Femur (tissue), 1 donor: ENCODE data around the gene GAK.
"Not testable (repeated sequence)": the region's sequence is repeated elsewhere in the genome, so short reads cannot be mapped to it uniquely, and the experiment has no call there.

Source experiments
- DNase-seq: peaks from one replicate; pipeline ENCODE4 v3.0.0-alpha.2; 2017

Gene GAK

GRCh38 chr4:931960-932712 is at the start of gene GAK, which contains the start of gene TMEM175:
Gene GAK, minus strand, starts transcription at chr4:932316. Its CDS starts 129 bp downstream, at chr4:932187.
Gene TMEM175, plus strand, starts transcription at chr4:932460. Its CDS starts 15,280 bp downstream, at chr4:947740.
- DNase-seq = peak; percentile 97

- DNase-seq = no peak
These were observed 47.0 kb upstream of the GAK start for GRCh38 chr4:978957-979701.

DNA sequence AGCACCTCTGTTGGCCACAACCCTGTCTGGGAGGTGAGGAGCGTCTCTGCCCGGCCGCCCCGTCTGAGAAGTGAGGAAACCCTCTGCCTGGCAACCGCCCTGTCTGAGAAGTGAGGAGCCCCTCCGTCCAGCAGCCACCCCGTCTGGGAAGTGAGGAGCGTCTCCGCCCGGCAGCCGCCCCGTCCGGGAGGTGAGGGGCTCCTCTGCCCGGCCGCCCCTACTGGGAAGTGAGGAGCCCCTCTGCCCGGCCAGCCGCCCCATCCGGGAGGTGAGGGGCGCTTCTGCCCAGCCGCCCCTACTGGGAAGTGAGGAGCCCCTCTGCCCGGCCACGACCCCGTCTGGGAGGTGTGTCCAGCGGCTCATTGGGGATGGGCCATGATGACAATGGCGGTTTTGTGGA is 43.9 kb upstream of the GAK start:
- not testable (repeated sequence) for DNase-seq

- DNase-seq = no peak
These were observed 42.6 kb upstream of the GAK start for GRCh38 chr4:974668-975067.

- peak; percentile 94 for DNase-seq
These were observed 41.6 kb upstream of the GAK start, which contains the start of gene DGKQ for GRCh38 chr4:973431-974397. Gene DGKQ, minus strand, starts transcription at chr4:973569. Its CDS starts 87 bp downstream, at chr4:973482.

GRCh38 chr4:972651-973424 is 40.7 kb upstream of the GAK start:
- no peak for DNase-seq

- no peak for DNase-seq
These were observed 39.8 kb upstream of the GAK start for GRCh38 chr4:971666-972500.

DNA sequence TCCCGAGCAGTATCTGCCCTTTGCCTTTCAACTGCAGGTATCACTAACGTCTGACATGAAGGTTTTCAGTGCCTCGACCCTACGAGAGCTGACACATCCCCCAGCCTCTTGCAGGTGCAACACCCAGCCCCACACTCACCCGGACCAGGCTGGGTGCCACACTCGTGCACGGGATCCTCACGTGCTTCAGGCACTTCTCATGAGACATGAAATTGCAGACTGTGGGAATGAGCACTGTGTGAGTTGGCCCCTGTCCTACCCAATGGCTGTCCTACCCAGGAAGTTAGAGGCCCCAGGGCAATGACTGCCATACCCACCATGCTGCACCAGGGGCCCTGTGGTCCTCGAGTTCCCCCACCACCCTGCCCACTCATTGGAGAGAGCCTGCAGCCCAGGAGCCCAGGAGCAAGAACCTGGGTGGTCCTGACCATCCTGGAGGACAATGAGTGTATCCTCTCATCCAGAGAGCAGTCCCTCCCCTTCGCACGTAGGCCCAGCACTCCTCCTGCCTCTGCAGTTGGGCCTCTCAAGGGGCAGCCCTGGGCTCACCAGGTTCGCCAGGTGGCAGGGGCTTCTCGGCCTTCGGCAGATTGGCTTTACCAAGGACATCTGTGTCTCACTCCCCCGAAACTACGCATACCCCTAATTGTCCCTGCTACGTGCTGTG is 38.9 kb upstream of the GAK start:
- DNase-seq = no peak

- DNase-seq = no peak
These were observed 38.1 kb upstream of the GAK start for GRCh38 chr4:970046-970745.

GRCh38 chr4:968621-969394 is 36.7 kb upstream of the GAK start:
- no peak for DNase-seq

- no peak for DNase-seq
These were observed 36.1 kb upstream of the GAK start for GRCh38 chr4:968221-968620.

DNA sequence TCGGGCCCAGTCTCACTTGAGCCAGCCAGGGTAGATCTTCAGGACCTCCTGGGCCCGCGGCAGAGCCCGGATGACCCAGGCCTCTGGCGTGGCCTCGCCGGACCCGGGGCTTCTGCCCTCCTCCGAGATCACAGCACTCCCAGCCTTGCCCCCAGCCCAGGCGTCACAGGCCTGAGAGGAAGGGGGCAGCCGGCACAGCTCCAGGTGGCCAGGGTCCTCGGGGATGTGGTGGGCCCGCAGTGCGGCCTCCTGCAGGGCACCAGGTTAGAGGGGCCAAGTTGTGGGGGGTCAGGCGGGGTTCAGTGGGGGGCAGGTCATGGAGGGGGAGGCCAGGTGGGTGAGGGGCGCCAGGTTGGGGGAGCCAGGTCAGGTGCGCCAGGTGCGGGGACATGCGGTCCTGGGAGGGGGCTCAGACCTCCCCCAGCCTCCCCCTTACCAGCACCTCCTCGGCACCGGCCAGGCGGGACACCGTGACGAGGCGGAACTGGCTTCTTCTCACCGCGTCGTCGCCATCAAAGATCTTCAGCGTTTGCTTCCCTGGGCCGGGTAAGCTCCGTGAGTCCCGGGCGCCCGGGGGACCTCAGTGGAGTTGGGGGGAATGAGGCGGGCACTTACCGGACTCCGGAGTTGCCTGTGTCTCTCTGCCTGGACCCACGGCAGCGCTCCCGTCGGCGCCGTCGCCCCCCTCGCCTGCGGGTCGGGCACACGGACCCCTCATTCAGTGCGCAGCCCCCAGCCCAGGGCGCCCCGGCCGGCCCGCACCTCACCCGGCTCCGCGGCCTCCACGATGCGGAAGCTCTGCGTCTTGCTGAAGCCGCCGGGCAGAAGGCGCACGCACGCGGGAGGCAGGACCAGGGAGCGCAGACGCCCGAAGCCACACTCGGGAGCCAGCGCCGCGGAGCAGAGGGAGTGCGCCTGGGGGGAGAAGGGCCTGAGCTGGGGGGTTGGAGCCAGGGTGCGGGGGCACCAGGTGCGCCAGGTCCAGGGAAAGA is 35.3 kb upstream of the GAK start:
- DNase-seq = no peak

- DNase-seq = no peak
These were observed 34.4 kb upstream of the GAK start for GRCh38 chr4:966266-967112.

DNA sequence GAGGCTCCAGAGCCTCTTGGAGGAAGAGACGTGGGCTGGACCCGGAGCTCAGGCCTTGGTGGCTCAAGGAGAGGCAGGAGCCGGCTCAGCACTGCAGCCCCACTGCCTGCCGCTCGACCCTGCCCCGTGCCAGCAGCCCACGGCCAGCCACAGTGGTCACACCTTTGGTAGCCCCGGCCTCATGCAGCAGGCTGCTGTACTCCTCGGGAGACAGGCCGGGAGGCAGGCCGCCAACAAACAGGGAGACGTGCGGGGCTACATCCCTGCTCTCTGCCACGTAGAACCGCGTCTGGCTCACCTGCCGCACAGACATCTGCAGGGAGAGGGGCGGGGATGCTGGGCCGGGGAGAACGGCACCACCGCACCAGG is 33.6 kb upstream of the GAK start:
- DNase-seq = no peak

- DNase-seq = no peak
These were observed 33.1 kb upstream of the GAK start for GRCh38 chr4:965048-965765.

DNA sequence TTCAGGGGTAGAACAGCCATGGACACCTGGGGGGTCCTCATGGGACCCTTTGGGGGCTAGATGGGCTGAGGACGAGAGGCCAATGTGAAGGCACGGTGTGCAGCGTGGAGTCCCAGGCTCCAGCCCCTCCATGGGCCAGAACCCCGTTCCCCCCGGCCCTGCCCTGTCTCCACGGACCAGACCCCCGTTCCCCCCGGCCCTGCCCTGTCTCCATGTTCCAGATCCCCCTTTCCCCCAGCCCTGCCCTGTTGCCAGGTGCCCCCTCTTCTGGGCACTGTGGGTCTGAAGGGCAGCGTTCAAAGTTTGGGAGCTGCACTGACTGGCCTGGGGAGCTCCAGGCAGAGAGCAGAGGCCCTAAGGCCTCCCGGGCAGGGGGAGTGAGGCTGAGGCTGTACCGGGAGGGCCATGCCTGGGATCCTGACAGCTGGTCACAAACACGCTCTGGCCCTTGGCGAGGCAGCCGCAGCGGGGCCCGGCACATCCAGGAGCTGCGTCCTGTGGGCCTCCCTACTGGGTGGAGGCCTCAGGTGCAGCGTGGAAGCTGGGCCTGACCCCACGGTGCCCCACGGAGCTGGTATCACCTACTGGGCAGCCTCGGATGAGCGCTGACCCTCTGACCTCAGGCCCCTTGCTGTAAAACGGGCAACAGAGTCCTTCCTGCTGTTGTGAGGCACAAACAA is 32.4 kb upstream of the GAK start:
- no peak for DNase-seq
